Gastrocnemius medialis (tissue), 4 donors: Measurements from ENCODE around the gene PDCD1. TPM values are rescaled to one million over a fixed set of nuclear protein-coding genes. Genes with fewer than 3 reads are reported as not detected.
A peak's percentile ranks its signal among the peaks of the same experiment; 100 is the strongest.

Experiments
- ATAC-seq, 2 donors: fragments of 150-250 bp; one replicate each; pipeline ENCODE4 v1.9.1; 2016
- DNase-seq, 2 donors: peaks; one replicate each; pipeline ENCODE4 v3.0.0-alpha.2; 2019
- H3K27ac ChIP-seq, 4 donors: fragments of 200-600 bp; sonication (generic); 1 replicate in 1 of 4; 2 replicates in 3 of 4; pipeline ENCODE4 v1.5.1; 2016 to 2018; ENCODE audit warnings: mild to moderate bottlenecking in 2 of 4, moderate library complexity in 1 of 4
- H3K27me3 ChIP-seq, 3 donors: fragments of 200-600 bp; sonication (generic) in 2 of 3; 1 replicate in 1 of 3; 2 replicates in 2 of 3; pipeline versions ENCODE4 v1.5.1 to v1.6.0; 2016 to 2019; ENCODE audit warnings: mild to moderate bottlenecking in 1 of 3, moderate library complexity in 1 of 3
- H3K36me3 ChIP-seq, 2 donors: fragments of 200-600 bp; sonication (generic) in 1 of 2; one replicate each; pipeline ENCODE4 v1.5.1; 2017 to 2018
- H3K4me1 ChIP-seq, 2 donors: fragments of 200-600 bp; sonication (generic) in 1 of 2; one replicate each; pipeline ENCODE4 v1.5.1; 2016 to 2017; ENCODE audit warnings: mild to moderate bottlenecking in 2 of 2
- H3K4me3 ChIP-seq, 4 donors: fragments of 200-600 bp; sonication (generic) in 3 of 4; 1 replicate in 1 of 4; 2 replicates in 3 of 4; pipeline ENCODE4 v1.5.1; 2016 to 2019; ENCODE audit warnings: mild to moderate bottlenecking in 2 of 4
- H3K9me3 ChIP-seq, 3 donors: fragments of 200-600 bp; sonication (generic) in 2 of 3; 1 replicate in 1 of 3; 2 replicates in 2 of 3; pipeline ENCODE4 v1.5.1; 2016 to 2019
- POLR2A ChIP-seq, 2 donors: fragments of 450-650 bp; IDR thresholded peaks; one replicate each; pipeline ENCODE4 v1.6.1; 2017; ENCODE audit warnings: antibody characterized with exemption in 2 of 2, mild to moderate bottlenecking in 2 of 2, moderate library complexity in 2 of 2
- in situ Hi-C, 4 donors: fragments of 200-750 bp; cut with MboI; loops; one replicate each; pipeline versions ENCODE4 v1.15.0 to v1.8.0; 2017; ENCODE audit warnings: low sequenced_read_pairs in 4 of 4
- intact Hi-C: fragments of 100-400 bp; cut with DNase I; formaldehyde crosslinking; loops from one replicate; pipeline ENCODE4 v1.15.1; 2023; ENCODE audit warnings: low total_unique reads
- total RNA-seq, 4 donors: library from RNA; depleted of rRNA; stranded (reverse); fragments of >200 nt; gene quantifications; one replicate each; pipeline versions ENCODE4 v1.1.0 to v1.2.3, GENCODE V29; 2016
- TF ChIP-seq, protein P1 (sequence below), 5 experiments: fragments of 450-650 bp in 3 of 5; fragments of 200-600 bp in 2 of 5; sonication (generic) in 2 of 5; IDR thresholded peaks in 4 of 5; conservative IDR thresholded peaks in 1 of 5; 1 replicate in 4 of 5; 2 replicates in 1 of 5; pipeline ENCODE4 v1.5.1; 2016 to 2019; ENCODE audit warnings: antibody characterized with exemption in 5 of 5, mild to moderate bottlenecking in 3 of 5, moderate library complexity in 3 of 5

Gene PDCD1
- total RNA-seq, 4 donors from 2014 or later = 0.13 TPM; not detected in 3

DNA sequence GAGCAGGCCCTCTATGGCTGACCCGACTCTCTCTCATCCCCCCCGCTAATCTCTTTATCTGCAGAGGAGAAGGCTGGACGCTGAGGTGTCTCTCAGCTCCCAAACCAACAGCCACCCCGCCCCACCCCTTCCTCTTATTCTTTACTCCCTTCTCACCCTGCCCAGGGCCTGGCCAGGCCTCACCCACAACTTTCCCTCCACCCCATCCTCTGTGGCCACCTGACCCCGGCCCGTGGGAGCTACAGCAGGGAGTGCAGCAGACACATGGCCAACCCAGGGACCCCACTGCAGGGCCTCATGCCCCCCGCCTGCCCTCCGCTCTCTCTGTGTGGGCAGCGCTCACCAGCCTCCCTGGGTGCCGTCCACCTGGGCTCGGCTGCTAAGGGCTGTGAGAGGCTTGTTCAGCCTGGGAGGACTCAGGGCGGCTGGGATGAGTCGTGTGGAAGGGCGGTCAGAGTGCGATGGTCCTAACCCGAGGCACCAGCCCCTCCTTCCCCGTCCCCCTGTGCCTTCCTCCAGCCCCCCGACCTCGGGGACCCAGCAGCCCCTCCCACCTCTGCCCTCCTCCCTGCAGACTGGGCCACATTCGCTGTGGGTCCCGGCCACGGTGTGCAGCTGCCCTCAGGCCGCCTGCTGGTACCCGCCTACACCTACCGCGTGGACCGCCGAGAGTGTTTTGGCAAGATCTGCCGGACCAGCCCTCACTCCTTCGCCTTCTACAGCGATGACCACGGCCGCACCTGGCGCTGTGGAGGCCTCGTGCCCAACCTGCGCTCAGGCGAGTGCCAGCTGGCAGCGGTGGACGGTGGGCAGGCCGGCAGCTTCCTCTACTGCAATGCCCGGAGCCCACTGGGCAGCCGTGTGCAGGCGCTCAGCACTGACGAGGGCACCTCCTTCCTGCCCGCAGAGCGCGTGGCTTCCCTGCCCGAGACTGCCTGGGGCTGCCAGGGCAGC is 42.9 kb downstream of the PDCD1 start:
- no peaks in the 10 kb centered on the region for H3K27me3 ChIP-seq
- H3K4me3 ChIP-seq = no peak overlapping the region
- no peak for TF ChIP-seq POLR2A (IDR thresholded peaks at IDR 0.05)
- TF ChIP-seq, protein P1, sequence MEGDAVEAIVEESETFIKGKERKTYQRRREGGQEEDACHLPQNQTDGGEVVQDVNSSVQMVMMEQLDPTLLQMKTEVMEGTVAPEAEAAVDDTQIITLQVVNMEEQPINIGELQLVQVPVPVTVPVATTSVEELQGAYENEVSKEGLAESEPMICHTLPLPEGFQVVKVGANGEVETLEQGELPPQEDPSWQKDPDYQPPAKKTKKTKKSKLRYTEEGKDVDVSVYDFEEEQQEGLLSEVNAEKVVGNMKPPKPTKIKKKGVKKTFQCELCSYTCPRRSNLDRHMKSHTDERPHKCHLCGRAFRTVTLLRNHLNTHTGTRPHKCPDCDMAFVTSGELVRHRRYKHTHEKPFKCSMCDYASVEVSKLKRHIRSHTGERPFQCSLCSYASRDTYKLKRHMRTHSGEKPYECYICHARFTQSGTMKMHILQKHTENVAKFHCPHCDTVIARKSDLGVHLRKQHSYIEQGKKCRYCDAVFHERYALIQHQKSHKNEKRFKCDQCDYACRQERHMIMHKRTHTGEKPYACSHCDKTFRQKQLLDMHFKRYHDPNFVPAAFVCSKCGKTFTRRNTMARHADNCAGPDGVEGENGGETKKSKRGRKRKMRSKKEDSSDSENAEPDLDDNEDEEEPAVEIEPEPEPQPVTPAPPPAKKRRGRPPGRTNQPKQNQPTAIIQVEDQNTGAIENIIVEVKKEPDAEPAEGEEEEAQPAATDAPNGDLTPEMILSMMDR (IDR thresholded peaks at IDR 0.05 in 4 of 5, conservative IDR thresholded peaks at IDR 0.05 in 1 of 5) = no peak
- intact Hi-C loops = no loop called here
- ATAC-seq (no peak), DNase-seq (no peak)
- in situ Hi-C loops = no loop called here
- H3K27ac ChIP-seq = no peak overlapping the region
- peaks cover 0 to 6% of the 10 kb centered on the region in 2 donors for H3K4me1 ChIP-seq
- no peaks in the 10 kb centered on the region for H3K36me3 ChIP-seq
- H3K9me3 ChIP-seq = no peaks in the 10 kb centered on the region

DNA sequence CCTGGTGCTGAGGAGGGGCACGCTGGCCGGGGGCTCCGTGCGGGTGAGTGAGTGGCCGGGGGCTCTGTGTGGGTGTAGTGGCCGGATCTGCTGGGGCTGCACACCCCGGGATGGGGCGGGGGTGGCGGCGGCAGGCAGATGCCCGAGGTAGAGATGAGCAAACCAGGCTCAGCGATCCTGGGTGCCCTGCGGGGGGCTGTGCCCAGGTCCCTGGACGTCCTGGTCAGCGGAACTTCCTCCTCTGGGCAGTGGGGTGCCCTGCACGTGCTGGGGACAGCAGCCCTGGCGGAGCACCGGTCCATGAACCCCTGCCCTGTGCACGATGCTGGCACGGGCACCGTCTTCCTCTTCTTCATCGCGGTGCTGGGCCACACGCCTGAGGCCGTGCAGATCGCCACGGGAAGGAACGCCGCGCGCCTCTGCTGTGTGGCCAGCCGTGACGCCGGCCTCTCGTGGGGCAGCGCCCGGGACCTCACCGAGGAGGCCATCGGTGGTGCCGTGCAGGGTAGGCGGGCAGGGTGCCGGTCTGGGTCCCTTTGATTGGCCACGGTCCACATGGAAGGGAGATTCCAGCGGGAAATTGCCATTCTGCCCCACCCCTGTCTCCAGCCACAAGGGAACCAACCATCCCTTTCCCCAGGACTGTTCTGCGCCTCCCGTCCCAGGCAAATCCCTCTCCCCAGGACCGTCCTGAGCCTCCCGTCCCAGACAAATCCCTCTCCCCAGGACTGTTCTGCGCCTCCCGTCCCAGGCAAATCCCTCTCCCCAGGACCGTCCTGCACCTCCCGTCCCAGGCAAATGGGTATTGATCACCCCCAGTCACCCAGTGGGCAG is 43.8 kb downstream of the PDCD1 start:
- H3K27ac ChIP-seq = no peak overlapping the region

DNA sequence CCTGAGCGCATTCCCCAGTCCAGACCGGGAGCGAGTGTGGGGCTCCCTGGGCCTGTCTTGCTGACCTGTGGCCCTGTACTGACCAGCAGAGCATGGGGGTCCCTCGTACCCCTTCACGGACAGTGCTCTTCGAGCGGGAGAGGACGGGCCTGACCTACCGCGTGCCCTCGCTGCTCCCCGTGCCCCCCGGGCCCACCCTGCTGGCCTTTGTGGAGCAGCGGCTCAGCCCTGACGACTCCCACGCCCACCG is 44.4 kb downstream of the PDCD1 start:
- peaks cover 0 to 19% of the 10 kb centered on the region in 2 donors for H3K4me1 ChIP-seq
- ATAC-seq = no peak
- no peaks in the 10 kb centered on the region for H3K36me3 ChIP-seq
- intact Hi-C loops (no loop called here), in situ Hi-C loops (no loop called here)
- DNase-seq = no peak
- no peak overlapping the region for H3K27ac ChIP-seq
- H3K4me3 ChIP-seq = no peak overlapping the region
- TF ChIP-seq POLR2A (IDR thresholded peaks at IDR 0.05) = no peak
- TF ChIP-seq, protein P1 (IDR thresholded peaks at IDR 0.05 in 4 of 5, conservative IDR thresholded peaks at IDR 0.05 in 1 of 5) = no peak
- H3K27me3 ChIP-seq = no peaks in the 10 kb centered on the region
- no peaks in the 10 kb centered on the region for H3K9me3 ChIP-seq

More for the DNA sequence above, 43.8 kb downstream of the PDCD1 start:
- Histone ChIP-seq H3K9me3 (no peaks in the 10 kb centered on the region), H3K36me3 (no peaks in the 10 kb centered on the region), H3K27me3 (no peaks in the 10 kb centered on the region), H3K4me1 (peaks cover 0 to 13% of the 10 kb centered on the region in 2 donors), H3K4me3 (no peak overlapping the region)
- no peak for ATAC-seq
- no peak for TF ChIP-seq POLR2A (IDR thresholded peaks at IDR 0.05)
- TF ChIP-seq, protein P1 (IDR thresholded peaks at IDR 0.05 in 4 of 5, conservative IDR thresholded peaks at IDR 0.05 in 1 of 5) = no peak
- intact Hi-C loops = no loop called here
- no peak for DNase-seq
- in situ Hi-C loops = no loop called here

DNA sequence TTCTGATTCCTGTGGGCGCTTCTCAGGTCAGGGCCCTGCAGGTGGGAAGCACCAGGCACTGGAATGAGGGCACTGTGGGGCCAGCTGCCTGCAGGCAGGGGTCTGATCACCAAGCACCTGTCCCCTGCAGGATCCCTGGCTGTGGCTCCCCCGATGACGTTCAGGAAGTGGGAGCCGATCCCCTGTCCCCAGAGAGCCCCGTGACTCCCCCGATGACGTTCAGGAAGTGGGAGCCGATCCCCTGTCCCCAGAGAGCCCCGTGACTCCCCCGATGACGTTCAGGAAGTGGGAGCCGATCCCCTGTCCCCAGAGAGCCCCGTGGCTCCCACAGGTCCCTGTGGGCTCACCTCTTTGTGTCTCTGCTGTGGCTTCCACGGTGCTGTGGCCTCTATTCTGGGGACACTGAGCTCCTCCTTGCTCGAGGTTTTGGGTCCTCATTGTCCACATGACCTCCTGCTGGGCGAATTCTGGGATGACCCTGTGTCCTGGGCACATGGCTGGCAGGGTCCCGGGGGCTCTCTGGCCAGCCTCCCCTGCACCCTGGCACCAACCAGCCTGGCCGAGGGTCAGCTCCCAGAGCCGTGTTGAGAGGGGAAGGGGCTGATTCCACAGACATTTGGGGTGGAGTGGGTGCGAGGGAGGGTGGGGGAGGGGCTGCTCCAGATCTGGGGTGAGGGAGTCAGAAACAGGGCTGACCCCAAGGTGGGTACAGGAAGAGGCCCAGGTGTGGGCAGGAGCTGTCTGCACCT is 44.9 kb downstream of the PDCD1 start:
- in situ Hi-C loops (no loop called here), intact Hi-C loops (no loop called here)
- H3K9me3 ChIP-seq = no peaks in the 10 kb centered on the region
- DNase-seq (peak in 1 of 2 donors; percentile 20), ATAC-seq (peak in 1 of 2 donors; percentile 42)
- H3K27me3 ChIP-seq = no peaks in the 10 kb centered on the region
- no peak for TF ChIP-seq POLR2A (IDR thresholded peaks at IDR 0.05)
- TF ChIP-seq, protein P1 (IDR thresholded peaks at IDR 0.05 in 4 of 5, conservative IDR thresholded peaks at IDR 0.05 in 1 of 5) = no peak
- H3K4me1 ChIP-seq = peaks cover 0 to 19% of the 10 kb centered on the region in 2 donors
- H3K36me3 ChIP-seq = no peaks in the 10 kb centered on the region
- peak overlapping the region in 1 of 4 donors; percentile 56 for H3K27ac ChIP-seq
- H3K4me3 ChIP-seq = no peak overlapping the region
